ENCODE results near the gene CGB2.
A peak's percentile ranks its signal among the peaks of the same experiment; 100 is the strongest.

DNA sequence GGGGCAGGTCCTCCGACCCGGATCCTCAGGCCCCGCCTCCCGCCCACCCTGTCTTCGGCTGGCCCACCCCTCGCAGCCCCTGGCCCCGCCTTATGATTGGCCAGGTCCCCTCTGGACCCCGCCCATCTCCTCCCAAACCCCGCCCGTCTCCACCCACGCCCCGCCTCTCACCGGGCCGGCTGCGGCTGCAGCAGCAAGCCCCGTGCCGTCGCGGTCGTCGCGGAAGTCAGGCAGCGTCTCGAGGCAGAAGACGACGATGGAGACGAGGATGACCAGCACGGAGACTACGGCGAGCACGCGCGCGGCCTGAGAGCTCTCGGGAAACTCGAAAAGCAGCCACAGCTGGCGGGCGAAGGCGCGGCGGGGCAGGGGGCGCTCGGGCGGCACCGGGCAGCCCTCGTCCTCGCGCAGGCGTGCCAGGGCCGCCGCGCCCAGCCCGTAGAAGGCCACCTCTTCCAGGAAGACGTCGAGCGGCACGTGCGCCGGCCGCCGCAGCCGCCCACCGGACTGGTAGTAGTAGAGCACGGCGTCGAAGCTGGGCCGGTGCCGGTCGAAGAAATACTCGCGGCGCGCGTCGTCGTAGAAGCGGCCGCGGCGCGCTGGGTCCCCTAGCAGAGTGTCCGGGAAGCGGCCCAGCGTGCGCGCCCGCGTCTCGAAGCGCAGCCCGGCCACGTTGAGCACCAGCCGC is 40.3 kb downstream of the CGB2 start:
- TF ChIP-seq, protein P1, sequence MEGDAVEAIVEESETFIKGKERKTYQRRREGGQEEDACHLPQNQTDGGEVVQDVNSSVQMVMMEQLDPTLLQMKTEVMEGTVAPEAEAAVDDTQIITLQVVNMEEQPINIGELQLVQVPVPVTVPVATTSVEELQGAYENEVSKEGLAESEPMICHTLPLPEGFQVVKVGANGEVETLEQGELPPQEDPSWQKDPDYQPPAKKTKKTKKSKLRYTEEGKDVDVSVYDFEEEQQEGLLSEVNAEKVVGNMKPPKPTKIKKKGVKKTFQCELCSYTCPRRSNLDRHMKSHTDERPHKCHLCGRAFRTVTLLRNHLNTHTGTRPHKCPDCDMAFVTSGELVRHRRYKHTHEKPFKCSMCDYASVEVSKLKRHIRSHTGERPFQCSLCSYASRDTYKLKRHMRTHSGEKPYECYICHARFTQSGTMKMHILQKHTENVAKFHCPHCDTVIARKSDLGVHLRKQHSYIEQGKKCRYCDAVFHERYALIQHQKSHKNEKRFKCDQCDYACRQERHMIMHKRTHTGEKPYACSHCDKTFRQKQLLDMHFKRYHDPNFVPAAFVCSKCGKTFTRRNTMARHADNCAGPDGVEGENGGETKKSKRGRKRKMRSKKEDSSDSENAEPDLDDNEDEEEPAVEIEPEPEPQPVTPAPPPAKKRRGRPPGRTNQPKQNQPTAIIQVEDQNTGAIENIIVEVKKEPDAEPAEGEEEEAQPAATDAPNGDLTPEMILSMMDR (conservative IDR thresholded peaks at IDR 0.05 in 1 of 2, IDR thresholded peaks at IDR 0.05 in 1 of 2; ENCODE audit: extremely low read depth in 1 of 2, insufficient read depth in 1 of 2, low read depth in 1 of 2, low read length in 2 of 2) = no peak
- TF ChIP-seq EZH2 (IDR thresholded peaks at IDR 0.05; ENCODE audit: borderline replicate concordance, low read length) = peak; percentile 56
